H7 (cell line): Measurements from ENCODE around the gene TBC1D12. TPM values are rescaled to one million over a fixed set of nuclear protein-coding genes. Genes with fewer than 3 reads are reported as not detected.

Experiments
- DNase-seq: peaks from one replicate; pipeline ENCODE4 v3.0.0; 2012
- H3K27me3 ChIP-seq: 2 replicates; pipeline ENCODE4 v1.6.0; 2011; ENCODE audit warnings: mild to moderate bottlenecking, low read length; ENCODE audit not compliant: control insufficient read depth, insufficient read depth
- H3K36me3 ChIP-seq: replicated peaks from 2 replicates; pipeline ENCODE4 v1.5.1; 2011; ENCODE audit warnings: low read length; ENCODE audit not compliant: control insufficient read depth, insufficient read depth
- H3K4me3 ChIP-seq: 2 replicates; pipeline ENCODE4 v1.5.1; 2011; ENCODE audit warnings: low read depth, mild to moderate bottlenecking, control low read depth, low read length, moderate library complexity; ENCODE audit not compliant: insufficient read depth
- total RNA-seq: library from RNA; depleted of rRNA; stranded (reverse); fragments of >200 nt; shearing (Covaris generic); gene quantifications from 2 replicates; pipeline ENCODE4 v1.2.3, GENCODE V29; 2014; rRNA removed

TBC1D12 gene
- total RNA-seq, result 3.5 and 4.1 TPM in 2 replicates

- Histone ChIP-seq H3K36me3 (no peaks in the 10 kb centered on the region), H3K4me3 (peak within 1 kb of the TSS; percentile 70), H3K27me3 (peaks cover 27% of the 10 kb centered on the region)
- DNase-seq, result peak; percentile 94
These were observed at the start of gene TBC1D12 for GRCh38 chr10:94402204-94402842. Gene TBC1D12 (plus strand): TSS chr10:94402541. CDS start chr10:94402614, 73 bp downstream.

GRCh38 chr10:94353336-94353735 lies 49.0 kb upstream of the TBC1D12 start:
- no peak for DNase-seq
- Histone ChIP-seq H3K36me3 (peaks cover 19% of the 10 kb centered on the region), H3K4me3 (no peak overlapping the region), H3K27me3 (no peaks in the 10 kb centered on the region)

GRCh38 chr10:94355841-94356240 lies 46.5 kb upstream of the TBC1D12 start:
- Histone ChIP-seq H3K27me3 (no peaks in the 10 kb centered on the region), H3K4me3 (no peak overlapping the region), H3K36me3 (peaks cover 17% of the 10 kb centered on the region)
- DNase-seq, result no peak

- peaks cover 16% of the 10 kb centered on the region for H3K36me3 ChIP-seq
- no peaks in the 10 kb centered on the region for H3K27me3 ChIP-seq
- DNase-seq, result no peak
- no peak overlapping the region for H3K4me3 ChIP-seq
These were observed 45.1 kb upstream of the TBC1D12 start for GRCh38 chr10:94357193-94357592.

- DNase-seq, result no peak
- H3K36me3 ChIP-seq, result peaks cover 15% of the 10 kb centered on the region
- no peak overlapping the region for H3K4me3 ChIP-seq
- H3K27me3 ChIP-seq, result no peaks in the 10 kb centered on the region
These were observed 43.9 kb upstream of the TBC1D12 start for GRCh38 chr10:94358480-94358879.

GRCh38 chr10:94361171-94361794 lies 41.1 kb upstream of the TBC1D12 start:
- no peak overlapping the region for H3K4me3 ChIP-seq
- peaks cover 3% of the 10 kb centered on the region; the same call in 1 of the 2 replicates for H3K27me3 ChIP-seq
- peaks cover 11% of the 10 kb centered on the region for H3K36me3 ChIP-seq
- DNase-seq, result no peak

GRCh38 chr10:94362360-94363250 lies 39.7 kb upstream of the TBC1D12 start, which contains the start of gene NOC3L:
Gene NOC3L (minus strand): TSS chr10:94362939. CDS start chr10:94362838, 101 bp downstream.
- DNase-seq, result peak; percentile 92
- peak within 1 kb of the TSS; percentile 72 for H3K4me3 ChIP-seq
- peaks cover 3% of the 10 kb centered on the region; the same call in 1 of the 2 replicates for H3K27me3 ChIP-seq
- H3K36me3 ChIP-seq, result peaks cover 7% of the 10 kb centered on the region

GRCh38 chr10:94363251-94363565 lies 39.1 kb upstream of the TBC1D12 start:
- no peak for DNase-seq
- H3K27me3 ChIP-seq, result peaks cover 3% of the 10 kb centered on the region; the same call in 1 of the 2 replicates
- H3K36me3 ChIP-seq, result peaks cover 5% of the 10 kb centered on the region
- H3K4me3 ChIP-seq, result peak overlapping the region; percentile 72; the same call in 1 of the 2 replicates

- H3K27me3 ChIP-seq, result peaks cover 3% of the 10 kb centered on the region; the same call in 1 of the 2 replicates
- DNase-seq, result no peak
- H3K4me3 ChIP-seq, result no peak overlapping the region
- H3K36me3 ChIP-seq, result peaks cover 2% of the 10 kb centered on the region; the same call in 1 of the 2 replicates
These were observed 37.9 kb upstream of the TBC1D12 start for GRCh38 chr10:94364482-94364881.

GRCh38 chr10:94366382-94366781 lies 36.0 kb upstream of the TBC1D12 start:
- H3K27me3 ChIP-seq, result peaks cover 3% of the 10 kb centered on the region; the same call in 1 of the 2 replicates
- no peak overlapping the region for H3K4me3 ChIP-seq
- DNase-seq, result no peak
- no peaks in the 10 kb centered on the region for H3K36me3 ChIP-seq

- no peaks in the 10 kb centered on the region for H3K36me3 ChIP-seq
- H3K4me3 ChIP-seq, result no peak overlapping the region
- no peak for DNase-seq
- H3K27me3 ChIP-seq, result peaks cover 1% of the 10 kb centered on the region; the same call in 1 of the 2 replicates
These were observed 31.8 kb upstream of the TBC1D12 start for GRCh38 chr10:94370501-94370900.

- DNase-seq, result no peak
- H3K27me3 ChIP-seq, result no peaks in the 10 kb centered on the region
- H3K36me3 ChIP-seq, result no peaks in the 10 kb centered on the region
- H3K4me3 ChIP-seq, result no peak overlapping the region
These were observed 27.0 kb upstream of the TBC1D12 start for GRCh38 chr10:94375374-94375773.

GRCh38 chr10:94376865-94377264 lies 25.5 kb upstream of the TBC1D12 start:
- Histone ChIP-seq H3K36me3 (no peaks in the 10 kb centered on the region), H3K4me3 (no peak overlapping the region), H3K27me3 (no peaks in the 10 kb centered on the region)
- no peak for DNase-seq

GRCh38 chr10:94383530-94383929 lies 18.8 kb upstream of the TBC1D12 start:
- Histone ChIP-seq H3K36me3 (no peaks in the 10 kb centered on the region), H3K27me3 (no peaks in the 10 kb centered on the region), H3K4me3 (no peak overlapping the region)
- DNase-seq, result no peak
